MCF 10A (cell line): Measurements from ENCODE around the gene GRM5. TPM values are rescaled to one million over a fixed set of nuclear protein-coding genes. Genes with fewer than 3 reads are reported as not detected.
"Not testable (repeated sequence)": the region's sequence is repeated elsewhere in the genome, so short reads cannot be mapped to it uniquely, and the experiment has no call there.

ENCODE experiments used
- BruUV-seq: library from RNA; stranded (reverse); fragments of 400-500 nt; replicated peaks from 2 replicates; lab custom pipeline; 2021; lab: Mats Ljungman, UMichigan
- CTCF ChIA-PET: fragments of 300-600 bp; sonication (Branson Sonifier 250); formaldehyde crosslinking; extraction: SDS; loops from one replicate; lab custom pipeline; 2021; ENCODE audit warnings: antibody characterized with exemption, inconsistent platforms; lab: Yijun Ruan, JAX
- POLR2A ChIA-PET: fragments of 300-600, 350-650 bp; sonication (Branson Sonifier 250); formaldehyde crosslinking; extraction: SDS; loops from one replicate; lab custom pipeline; 2020; ENCODE audit warnings: antibody characterized with exemption, inconsistent platforms; lab: Yijun Ruan, JAX
- DNase-seq: peaks from one replicate; pipeline ENCODE4 v3.0.0-alpha.2; 2018; ENCODE audit not compliant: unreplicated experiment
- H3K27ac Mint-ChIP-seq: one replicate; pipeline ENCODE4 v1.8.0; 2022; ENCODE audit warnings: mild to moderate bottlenecking, low read depth, mixed read lengths; ENCODE audit not compliant: unreplicated experiment
- H3K27me3 Mint-ChIP-seq: one replicate; pipeline ENCODE4 v1.8.0; 2022; ENCODE audit warnings: mixed read lengths; ENCODE audit not compliant: insufficient read depth, unreplicated experiment
- H3K36me3 Mint-ChIP-seq: one replicate; pipeline ENCODE4 v1.8.0; 2022; ENCODE audit warnings: mild to moderate bottlenecking, moderate library complexity, mixed read lengths; ENCODE audit not compliant: insufficient read depth, unreplicated experiment
- H3K4me1 Mint-ChIP-seq: one replicate; pipeline ENCODE4 v1.8.0; 2022; ENCODE audit warnings: mixed read lengths; ENCODE audit not compliant: insufficient read depth, unreplicated experiment
- H3K4me3 Mint-ChIP-seq: one replicate; pipeline ENCODE4 v1.8.0; 2022; ENCODE audit warnings: mild to moderate bottlenecking, moderate library complexity, mixed read lengths; ENCODE audit not compliant: unreplicated experiment
- H3K9me3 Mint-ChIP-seq: one replicate; pipeline ENCODE4 v1.8.0; 2022; ENCODE audit warnings: mixed read lengths; ENCODE audit not compliant: unreplicated experiment
- intact Hi-C: fragments of 100-400 bp; cut with micrococcal nuclease; formaldehyde crosslinking; loops from 2 replicates; pipeline ENCODE4 v1.14.1; 2022
- total RNA-seq: library from RNA; stranded (reverse); gene quantifications from 2 replicates; pipeline ENCODE4 v1.2.3, GENCODE V29; 2022
- TF ChIP-seq, protein P1 (sequence below): fragments of 200-600 bp; IDR thresholded peaks from one replicate; pipeline ENCODE4 v1.8.0; 2022; ENCODE audit warnings: antibody characterized with exemption, mild to moderate bottlenecking; ENCODE audit not compliant: unreplicated experiment

GRM5 gene
- total RNA-seq, 1 experiment from 2014 or later = not detected

DNA sequence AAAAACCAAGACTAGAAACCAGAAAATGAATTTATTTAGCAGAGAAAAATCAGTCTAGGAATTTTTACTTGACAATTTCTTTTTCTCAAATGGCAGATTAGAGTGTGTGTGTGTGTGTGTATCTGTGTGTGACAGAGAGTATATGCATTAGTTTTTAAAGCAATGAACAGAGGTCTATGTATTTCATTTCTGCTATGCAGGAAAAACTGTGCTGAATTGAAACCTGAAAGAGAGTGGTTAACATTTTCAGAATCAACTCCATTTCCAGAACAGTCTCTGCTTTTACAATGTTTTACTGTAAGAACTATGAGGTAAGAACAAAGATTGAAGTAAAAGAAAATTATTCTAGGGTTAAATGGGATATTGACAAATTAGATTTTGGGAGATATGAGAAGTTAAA, 114.8 kb downstream of the GRM5 start:
- POLR2A ChIA-PET = interaction anchor here (0.7 kb wide), 1 partner anchor 707 kb away, joined by 3 read pairs; no protein-coding TSS in a partner anchor
- DNase-seq = no peak
- TF ChIP-seq, protein P1, sequence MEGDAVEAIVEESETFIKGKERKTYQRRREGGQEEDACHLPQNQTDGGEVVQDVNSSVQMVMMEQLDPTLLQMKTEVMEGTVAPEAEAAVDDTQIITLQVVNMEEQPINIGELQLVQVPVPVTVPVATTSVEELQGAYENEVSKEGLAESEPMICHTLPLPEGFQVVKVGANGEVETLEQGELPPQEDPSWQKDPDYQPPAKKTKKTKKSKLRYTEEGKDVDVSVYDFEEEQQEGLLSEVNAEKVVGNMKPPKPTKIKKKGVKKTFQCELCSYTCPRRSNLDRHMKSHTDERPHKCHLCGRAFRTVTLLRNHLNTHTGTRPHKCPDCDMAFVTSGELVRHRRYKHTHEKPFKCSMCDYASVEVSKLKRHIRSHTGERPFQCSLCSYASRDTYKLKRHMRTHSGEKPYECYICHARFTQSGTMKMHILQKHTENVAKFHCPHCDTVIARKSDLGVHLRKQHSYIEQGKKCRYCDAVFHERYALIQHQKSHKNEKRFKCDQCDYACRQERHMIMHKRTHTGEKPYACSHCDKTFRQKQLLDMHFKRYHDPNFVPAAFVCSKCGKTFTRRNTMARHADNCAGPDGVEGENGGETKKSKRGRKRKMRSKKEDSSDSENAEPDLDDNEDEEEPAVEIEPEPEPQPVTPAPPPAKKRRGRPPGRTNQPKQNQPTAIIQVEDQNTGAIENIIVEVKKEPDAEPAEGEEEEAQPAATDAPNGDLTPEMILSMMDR = no peak
- Mint-ChIP-seq H3K36me3 (no peaks in the 10 kb centered on the region), H3K4me1 (peaks cover 8% of the 10 kb centered on the region), H3K27ac (no peak overlapping the region), H3K4me3 (no peak overlapping the region), H3K9me3 (no peaks in the 10 kb centered on the region), H3K27me3 (no peaks in the 10 kb centered on the region)
- intact Hi-C loops = no loop called here
- CTCF ChIA-PET = no interaction called here
- BruUV-seq = no TSS peak

- BruUV-seq, intact Hi-C loops, H3K27ac Mint-ChIP-seq, POLR2A ChIA-PET, H3K9me3 Mint-ChIP-seq, H3K4me3 Mint-ChIP-seq, H3K36me3 Mint-ChIP-seq, H3K27me3 Mint-ChIP-seq, CTCF ChIA-PET: not testable (repeated sequence)
- peaks cover 12% of the 10 kb centered on the region for H3K4me1 Mint-ChIP-seq
- peak; percentile 65 for DNase-seq
These were observed 116.9 kb downstream of the GRM5 start for GRCh38 chr11:88948908-88949307.

GRCh38 chr11:88947843-88948572, 117.8 kb downstream of the GRM5 start:
- peaks cover 12% of the 10 kb centered on the region for H3K4me1 Mint-ChIP-seq
- H3K4me3 Mint-ChIP-seq, DNase-seq, H3K27me3 Mint-ChIP-seq, BruUV-seq, H3K9me3 Mint-ChIP-seq, intact Hi-C loops, H3K36me3 Mint-ChIP-seq, H3K27ac Mint-ChIP-seq, POLR2A ChIA-PET: not testable (repeated sequence)
- CTCF ChIA-PET = interaction anchor here (0.6 kb wide), 1 partner anchor 876 kb away, joined by 3 read pairs; no protein-coding TSS in a partner anchor

DNA sequence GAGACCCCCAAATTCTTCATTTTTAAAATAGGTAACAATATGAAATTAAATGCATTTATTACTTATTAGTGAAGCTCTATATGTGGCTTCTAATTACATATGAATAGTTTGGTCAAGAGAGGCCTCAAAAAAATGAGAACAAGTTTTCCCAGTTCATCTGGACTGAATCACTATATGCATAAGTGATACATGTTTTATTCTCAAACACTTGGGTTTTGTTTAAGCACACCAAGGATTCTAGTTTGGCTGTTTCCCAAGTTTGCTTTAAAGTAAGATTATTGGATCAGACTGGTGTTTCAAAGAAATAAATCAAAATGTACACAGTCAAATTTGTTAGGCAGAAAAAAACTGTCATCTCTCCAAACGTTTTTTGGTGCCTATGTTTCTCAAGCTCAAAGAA, 136.1 kb downstream of the GRM5 start:
- H3K27ac Mint-ChIP-seq, intact Hi-C loops, BruUV-seq: not testable (repeated sequence)

DNA sequence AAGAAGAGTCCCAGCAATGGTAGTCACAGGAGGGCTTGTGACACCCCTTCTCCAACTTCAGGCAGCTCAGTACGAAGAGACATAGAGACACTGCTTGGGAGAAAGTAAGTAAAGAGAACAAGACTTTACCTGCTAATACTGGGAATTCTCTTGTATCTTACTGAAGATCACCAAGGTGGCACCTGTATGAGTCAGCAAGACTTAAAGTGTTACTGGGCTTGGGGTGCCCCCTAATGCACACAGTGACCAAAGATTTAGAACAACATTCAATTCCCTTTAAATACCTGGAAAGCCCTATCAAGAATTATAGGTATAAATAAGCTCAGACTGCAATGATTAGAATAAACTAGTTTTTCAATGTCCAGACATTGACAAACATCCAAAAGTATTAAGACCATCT, 148.7 kb downstream of the GRM5 start:
- intact Hi-C loops, DNase-seq, H3K9me3 Mint-ChIP-seq, CTCF ChIA-PET, H3K4me3 Mint-ChIP-seq, POLR2A ChIA-PET, BruUV-seq, H3K27ac Mint-ChIP-seq, H3K4me1 Mint-ChIP-seq, H3K27me3 Mint-ChIP-seq, H3K36me3 Mint-ChIP-seq: not testable (repeated sequence)

More for the DNA sequence above, 136.1 kb downstream of the GRM5 start:
- H3K27me3 Mint-ChIP-seq, POLR2A ChIA-PET, H3K4me3 Mint-ChIP-seq, H3K4me1 Mint-ChIP-seq, H3K9me3 Mint-ChIP-seq, CTCF ChIA-PET, DNase-seq, H3K36me3 Mint-ChIP-seq: not testable (repeated sequence)

DNA sequence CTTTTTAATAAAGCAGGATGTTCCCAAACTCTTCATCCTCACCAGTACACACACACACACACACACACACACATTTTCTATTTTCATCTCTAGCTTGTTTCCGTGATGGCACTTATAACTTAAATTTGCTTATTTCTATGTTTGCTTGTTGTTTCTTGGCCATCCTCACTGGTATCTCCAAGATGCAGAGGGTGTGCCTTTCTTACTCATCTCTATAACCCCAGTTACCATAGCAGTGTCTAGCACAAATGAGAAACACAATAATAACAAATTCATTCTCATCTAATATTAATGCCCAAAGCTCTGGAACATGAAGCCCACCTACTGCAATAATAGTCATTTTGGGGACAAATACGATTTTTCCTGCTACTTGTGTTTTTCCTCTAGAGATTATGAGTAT, 156.3 kb downstream of the GRM5 start:
- Mint-ChIP-seq H3K4me1 (no peaks in the 10 kb centered on the region), H3K27ac (no peak overlapping the region), H3K36me3 (no peaks in the 10 kb centered on the region), H3K27me3 (peaks cover 12% of the 10 kb centered on the region), H3K9me3 (no peaks in the 10 kb centered on the region), H3K4me3 (no peak overlapping the region)
- TF ChIP-seq, protein P1 = no peak
- intact Hi-C loops = no loop called here
- no TSS peak for BruUV-seq
- ChIA-PET POLR2A (no interaction called here), CTCF (no interaction called here)
- no peak for DNase-seq

GRCh38 chr11:88901436-88901835, 164.3 kb downstream of the GRM5 start:
- H3K27me3 Mint-ChIP-seq, H3K36me3 Mint-ChIP-seq, POLR2A ChIA-PET, CTCF ChIA-PET, intact Hi-C loops, H3K4me3 Mint-ChIP-seq, H3K4me1 Mint-ChIP-seq, DNase-seq, BruUV-seq, H3K9me3 Mint-ChIP-seq, H3K27ac Mint-ChIP-seq: not testable (repeated sequence)

DNA sequence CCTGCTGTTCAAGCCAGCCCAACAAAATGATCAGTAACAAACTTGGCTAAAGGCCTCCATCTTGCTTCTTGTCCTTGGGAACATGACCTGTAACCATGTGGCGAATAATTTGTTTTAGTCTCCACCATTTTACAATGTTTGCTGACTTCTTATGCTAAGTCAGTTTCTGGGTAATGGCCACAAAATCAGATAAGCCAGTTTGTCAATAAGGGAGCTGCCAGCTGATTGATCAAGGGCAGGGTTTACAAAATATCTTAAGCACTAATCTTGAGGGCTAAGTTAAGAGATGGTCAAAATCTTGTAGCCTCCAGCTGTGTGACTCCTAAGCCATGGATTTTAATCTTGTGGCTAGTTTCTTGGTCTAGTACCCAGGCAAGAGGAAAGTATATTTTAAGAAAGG, 176.9 kb downstream of the GRM5 start:
- DNase-seq, BruUV-seq, POLR2A ChIA-PET, H3K4me1 Mint-ChIP-seq, H3K9me3 Mint-ChIP-seq, H3K27ac Mint-ChIP-seq, H3K27me3 Mint-ChIP-seq, H3K4me3 Mint-ChIP-seq, H3K36me3 Mint-ChIP-seq: not testable (repeated sequence)
- intact Hi-C loops = loop anchor here (5.0 kb wide), 1 partner anchor 1167 kb away; no protein-coding TSS in a partner anchor
- CTCF ChIA-PET = interaction anchor here (0.7 to 3.6 kb wide), 2 partner anchors 82 to 337 kb away, joined by 3 to 23 read pairs; no protein-coding TSS in a partner anchor
